ENCODE data around the gene HES3. TPM values are rescaled to one million over a fixed set of nuclear protein-coding genes. Genes with fewer than 3 reads are reported as not detected.

The HES3 gene
- polyA plus RNA-seq, 1 of the 3 experiments (the other 2 are of a cell fraction), result not detected

DNA sequence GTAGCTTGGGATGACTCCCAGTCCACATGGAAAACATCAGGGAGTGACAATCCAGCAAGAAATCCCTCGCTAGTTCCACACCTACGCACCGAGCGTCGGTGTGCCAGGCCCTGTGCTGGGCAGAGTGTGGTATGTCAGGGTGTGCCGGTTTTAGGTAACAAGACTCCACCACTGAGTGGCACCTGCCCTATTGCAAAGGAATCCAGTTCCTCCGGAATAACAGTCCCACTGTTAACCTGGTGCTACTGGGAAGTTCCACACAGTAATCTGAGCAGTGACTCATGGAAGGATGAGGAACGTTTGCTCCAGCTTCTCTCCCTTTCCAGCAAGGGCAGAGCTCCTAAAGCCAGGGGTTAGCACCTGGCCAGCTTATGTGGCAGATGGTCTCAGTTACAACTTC lies 23.7 kb upstream of the HES3 start:
- peaks cover 3% of the 10 kb centered on the region; the same call in 1 of the 2 replicates for H3K79me2 ChIP-seq (ENCODE audit: insufficient read depth)
- DNase-seq, result no peak
- H3K27ac ChIP-seq (ENCODE audit: low read depth in 2 of 2, low read length in 1 of 2), result no peak overlapping the region
- POLR2A ChIA-PET, result interaction anchor here (1.4 kb wide), 1 partner anchor 10 kb away, joined by 4 read pairs; no protein-coding TSS in a partner anchor
- no peaks in the 10 kb centered on the region for H4K20me1 ChIP-seq (ENCODE audit: insufficient read depth)
- no peak overlapping the region for H3K4me2 ChIP-seq
- no peak overlapping the region for H3K9ac ChIP-seq
- no peaks in the 10 kb centered on the region for H3K9me3 ChIP-seq
- no peaks in the 10 kb centered on the region for H3K27me3 ChIP-seq (ENCODE audit: insufficient read depth)
- H3K4me1 ChIP-seq (ENCODE audit: control insufficient read depth in 1 of 2, insufficient read depth in 2 of 2, low read depth in 1 of 2, low read length in 1 of 2), result no peaks in the 10 kb centered on the region
- no peak overlapping the region for H3K4me3 ChIP-seq (ENCODE audit: low read depth in 2 of 2, low read length in 1 of 2)
- H3F3A ChIP-seq (replicated peaks; ENCODE audit: insufficient read depth), result no peaks in the 10 kb centered on the region
- WGBS (ENCODE audit: low lambda C conversion rate), result 73% methylated on average over 5 of the region's 8 CpGs
- CTCF ChIA-PET, result interaction anchor here (1.2 to 2.5 kb wide), 4 partner anchors 9 to 26 kb away, joined by 3 to 10 read pairs (median 6); no protein-coding TSS in a partner anchor
- peaks cover 6 to 31% of the 10 kb centered on the region in 2 experiments for H3K36me3 ChIP-seq (replicated peaks in 1 of 2; ENCODE audit: control insufficient read depth in 1 of 2, insufficient read depth in 2 of 2, low read length in 1 of 2)
- no peak overlapping the region for H2AFZ ChIP-seq (ENCODE audit: low read depth)
- H3K9me2 ChIP-seq, result no peaks in the 10 kb centered on the region
- TF ChIP-seq ELF1 (IDR thresholded peaks at IDR 0.05) (no peak), MXI1 (IDR thresholded peaks at IDR 0.05; ENCODE audit: low read depth, low read length) (no peak), GATA2 (CRISPR knock-in tag; IDR thresholded peaks at IDR 0.05) (no peak), TAF1 (IDR thresholded peaks at IDR 0.05; ENCODE audit: borderline replicate concordance, low read depth, low read length) (no peak), CHD2 (IDR thresholded peaks at IDR 0.05; ENCODE audit: low read length, partially characterized antibody) (no peak), TCF12 (IDR thresholded peaks at IDR 0.05) (no peak), RFX5 (IDR thresholded peaks at IDR 0.05; ENCODE audit: low read length) (no peak), RAD21 (IDR thresholded peaks at IDR 0.05; ENCODE audit: low read length) (no peak), YY1 (IDR thresholded peaks at IDR 0.05; ENCODE audit: low read depth) (no peak), NRF1 (IDR thresholded peaks at IDR 0.05; ENCODE audit: low read depth, low read length) (no peak)
- TF ChIP-seq, protein P1, sequence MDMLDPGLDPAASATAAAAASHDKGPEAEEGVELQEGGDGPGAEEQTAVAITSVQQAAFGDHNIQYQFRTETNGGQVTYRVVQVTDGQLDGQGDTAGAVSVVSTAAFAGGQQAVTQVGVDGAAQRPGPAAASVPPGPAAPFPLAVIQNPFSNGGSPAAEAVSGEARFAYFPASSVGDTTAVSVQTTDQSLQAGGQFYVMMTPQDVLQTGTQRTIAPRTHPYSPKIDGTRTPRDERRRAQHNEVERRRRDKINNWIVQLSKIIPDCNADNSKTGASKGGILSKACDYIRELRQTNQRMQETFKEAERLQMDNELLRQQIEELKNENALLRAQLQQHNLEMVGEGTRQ (IDR thresholded peaks at IDR 0.05; ENCODE audit: borderline replicate concordance, low read depth, low read length), result no peak
- TF ChIP-seq, protein P2, sequence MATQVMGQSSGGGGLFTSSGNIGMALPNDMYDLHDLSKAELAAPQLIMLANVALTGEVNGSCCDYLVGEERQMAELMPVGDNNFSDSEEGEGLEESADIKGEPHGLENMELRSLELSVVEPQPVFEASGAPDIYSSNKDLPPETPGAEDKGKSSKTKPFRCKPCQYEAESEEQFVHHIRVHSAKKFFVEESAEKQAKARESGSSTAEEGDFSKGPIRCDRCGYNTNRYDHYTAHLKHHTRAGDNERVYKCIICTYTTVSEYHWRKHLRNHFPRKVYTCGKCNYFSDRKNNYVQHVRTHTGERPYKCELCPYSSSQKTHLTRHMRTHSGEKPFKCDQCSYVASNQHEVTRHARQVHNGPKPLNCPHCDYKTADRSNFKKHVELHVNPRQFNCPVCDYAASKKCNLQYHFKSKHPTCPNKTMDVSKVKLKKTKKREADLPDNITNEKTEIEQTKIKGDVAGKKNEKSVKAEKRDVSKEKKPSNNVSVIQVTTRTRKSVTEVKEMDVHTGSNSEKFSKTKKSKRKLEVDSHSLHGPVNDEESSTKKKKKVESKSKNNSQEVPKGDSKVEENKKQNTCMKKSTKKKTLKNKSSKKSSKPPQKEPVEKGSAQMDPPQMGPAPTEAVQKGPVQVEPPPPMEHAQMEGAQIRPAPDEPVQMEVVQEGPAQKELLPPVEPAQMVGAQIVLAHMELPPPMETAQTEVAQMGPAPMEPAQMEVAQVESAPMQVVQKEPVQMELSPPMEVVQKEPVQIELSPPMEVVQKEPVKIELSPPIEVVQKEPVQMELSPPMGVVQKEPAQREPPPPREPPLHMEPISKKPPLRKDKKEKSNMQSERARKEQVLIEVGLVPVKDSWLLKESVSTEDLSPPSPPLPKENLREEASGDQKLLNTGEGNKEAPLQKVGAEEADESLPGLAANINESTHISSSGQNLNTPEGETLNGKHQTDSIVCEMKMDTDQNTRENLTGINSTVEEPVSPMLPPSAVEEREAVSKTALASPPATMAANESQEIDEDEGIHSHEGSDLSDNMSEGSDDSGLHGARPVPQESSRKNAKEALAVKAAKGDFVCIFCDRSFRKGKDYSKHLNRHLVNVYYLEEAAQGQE (IDR thresholded peaks at IDR 0.05; ENCODE audit: low read depth, low read length), result no peak
- TF ChIP-seq, protein P3, sequence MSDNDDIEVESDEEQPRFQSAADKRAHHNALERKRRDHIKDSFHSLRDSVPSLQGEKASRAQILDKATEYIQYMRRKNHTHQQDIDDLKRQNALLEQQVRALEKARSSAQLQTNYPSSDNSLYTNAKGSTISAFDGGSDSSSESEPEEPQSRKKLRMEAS (IDR thresholded peaks at IDR 0.05; ENCODE audit: low read depth), result no peak
